Erythroblast (primary cell): ENCODE measurements around the gene KSR1.

ENCODE experiments used
- GATA1 ChIP-seq: IDR thresholded peaks from 2 replicates; pipeline ENCODE4 v1.6.1; 2011; ENCODE audit warnings: low read depth, mild to moderate bottlenecking, control low read depth, low read length, moderate library complexity
- POLR2A ChIP-seq: IDR thresholded peaks from 2 replicates; pipeline ENCODE4 v1.6.1; 2011; ENCODE audit warnings: mild to moderate bottlenecking, low read length

- TF ChIP-seq POLR2A (no peak), GATA1 (no peak)
Observed at GRCh38 chr17:27650836-27651235, 194.6 kb downstream of the KSR1 start.
